HCT116 (cell line): ENCODE data around the gene SUFU. TPM values are rescaled to one million over a fixed set of nuclear protein-coding genes. Genes with fewer than 3 reads are reported as not detected.

Source experiments
- ATAC-seq: fragments of 200-7000 bp; cut with Tn5 transposase; 2 replicates; pipeline ENCODE4 v1.9.1; 2020; ENCODE audit warnings: mild to moderate bottlenecking, moderate library complexity
- BruUV-seq: library from RNA; stranded (reverse); fragments of 400-500 nt; replicated peaks from 2 replicates; lab custom pipeline; 2021; lab: Mats Ljungman, UMichigan
- CTCF ChIA-PET: fragments of 300-600 bp; sonication (Branson Sonifier 250); formaldehyde crosslinking; loops from one replicate; lab custom pipeline; 2021; ENCODE audit warnings: antibody characterized with exemption; lab: Charles Lee
- POLR2A ChIA-PET: fragments of 300-600, 350-600 bp; sonication (Branson Sonifier 250); formaldehyde crosslinking; loops from one replicate; lab custom pipeline; 2021; ENCODE audit warnings: antibody characterized with exemption; lab: Charles Lee
- RAD21 ChIA-PET, 2 experiments: fragments of 300-600 bp; sonication (Branson Sonifier 250); formaldehyde crosslinking; loops; one replicate each; lab custom pipeline; 2023; ENCODE audit warnings: low total read pairs in 2 of 2; ENCODE audit not compliant: uncharacterized antibody in 2 of 2, unreplicated experiment in 2 of 2, low non-redundant PET in 1 of 2; lab: Charles Lee
- DNase-seq: peaks from one replicate; pipeline ENCODE4 v3.0.0-alpha.2; 2010; ENCODE audit warnings: low read depth, low spot score
- H2AFZ ChIP-seq: fragments of 200-600 bp; shearing (Covaris generic), sonication (generic); 2 replicates; pipeline ENCODE4 v1.6.1; 2017; ENCODE audit warnings: low read depth, mixed run types, mixed read lengths, antibody characterized with exemption, low read length; ENCODE audit not compliant: poor library complexity, severe bottlenecking
- H3K27ac ChIP-seq: 2 replicates; pipeline ENCODE4 v1.5.1; 2012; ENCODE audit warnings: low read depth, low read length
- H3K27me3 ChIP-seq: fragments of 200-600 bp; sonication (generic); 2 replicates; pipeline ENCODE4 v1.6.1; 2016; ENCODE audit warnings: mixed run types, low read length, mixed read lengths; ENCODE audit not compliant: insufficient read depth
- H3K36me3 ChIP-seq, 2 experiments: fragments of 200-500 bp in 1 of 2; fragments of 200-600 bp in 1 of 2; sonication (Bioruptor generic) in 1 of 2; sonication (generic) in 1 of 2; 2 replicates each; pipeline versions ENCODE4 v1.5.1 to v1.6.1; 2014 to 2016; ENCODE audit warnings: low read length in 2 of 2, inconsistent platforms in 1 of 2, mixed read lengths in 1 of 2, mixed run types in 1 of 2; ENCODE audit not compliant: insufficient read depth in 2 of 2, control insufficient read depth in 1 of 2
- H3K4me1 ChIP-seq, 2 experiments: fragments of 200-600 bp in 1 of 2; sonication (generic) in 1 of 2; 2 replicates each; pipeline versions ENCODE4 v1.5.1 to v1.6.1; 2012 to 2017; ENCODE audit warnings: low read length in 2 of 2, inconsistent platforms in 1 of 2, mild to moderate bottlenecking in 1 of 2, mixed read lengths in 1 of 2, mixed run types in 1 of 2, moderate library complexity in 1 of 2; ENCODE audit not compliant: insufficient read depth in 2 of 2, control insufficient read depth in 1 of 2
- H3K4me2 ChIP-seq: fragments of 200-600 bp; sonication (generic); 2 replicates; pipeline ENCODE4 v1.6.1; 2017; ENCODE audit warnings: mixed run types, low read length, mixed read lengths
- H3K4me3 ChIP-seq, 2 experiments: fragments of 200-600 bp in 1 of 2; sonication (generic) in 1 of 2; replicated peaks in 1 of 2; 2 replicates each; pipeline ENCODE4 v1.5.1; 2011 to 2016; ENCODE audit warnings: low read length in 2 of 2, control low read depth in 1 of 2, low read depth in 1 of 2, mild to moderate bottlenecking in 1 of 2, mixed read lengths in 1 of 2, mixed run types in 1 of 2
- H3K79me2 ChIP-seq: fragments of 200-600 bp; sonication (generic); 2 replicates; pipeline ENCODE4 v1.6.1; 2017; ENCODE audit warnings: mild to moderate bottlenecking, mixed run types, low read length, moderate library complexity, mixed read lengths; ENCODE audit not compliant: insufficient read depth
- H3K9ac ChIP-seq: fragments of 200-600 bp; sonication (generic); 2 replicates; pipeline ENCODE4 v1.6.1; 2016; ENCODE audit warnings: low read length, mixed read lengths
- H3K9me2 ChIP-seq: fragments of 200-600 bp; sonication (generic), shearing (Covaris generic); 2 replicates; pipeline ENCODE4 v1.6.1; 2017; ENCODE audit warnings: mixed run types, mild to moderate bottlenecking, moderate library complexity; ENCODE audit not compliant: insufficient read depth
- H3K9me3 ChIP-seq, 2 experiments: fragments of 200-500 bp in 1 of 2; fragments of 200-600 bp in 1 of 2; sonication (Bioruptor generic) in 1 of 2; sonication (generic) in 1 of 2; 2 replicates each; pipeline ENCODE4 v1.6.1; 2014 to 2017; ENCODE audit warnings: low read length in 2 of 2, mixed read lengths in 2 of 2, inconsistent platforms in 1 of 2, low read depth in 1 of 2, mild to moderate bottlenecking in 1 of 2, mixed run types in 1 of 2, moderate library complexity in 1 of 2; ENCODE audit not compliant: control insufficient read depth in 1 of 2, insufficient read depth in 1 of 2
- H4K20me1 ChIP-seq: fragments of 200-600 bp; sonication (generic), shearing (Covaris generic); 2 replicates; pipeline ENCODE4 v1.6.1; 2017; ENCODE audit warnings: mixed run types, mild to moderate bottlenecking, moderate library complexity; ENCODE audit not compliant: insufficient read depth
- POLR2AphosphoS5 ChIP-seq: IDR thresholded peaks from 2 replicates; pipeline ENCODE4 v1.6.1; 2011; ENCODE audit warnings: mild to moderate bottlenecking, low read depth, low read length, moderate library complexity
- RAD21 ChIP-seq: IDR thresholded peaks from 2 replicates; pipeline ENCODE4 v1.6.1; 2012; ENCODE audit warnings: low read depth, mild to moderate bottlenecking
- SP1 ChIP-seq: IDR thresholded peaks from 2 replicates; pipeline ENCODE4 v1.6.1; 2012; ENCODE audit warnings: low read depth
- intact Hi-C: fragments of 100-400 bp; cut with micrococcal nuclease; formaldehyde crosslinking; loops from 2 replicates; pipeline ENCODE4 v1.10.0; 2022
- total RNA-seq: library from RNA; stranded (reverse); gene quantifications from one replicate; pipeline ENCODE4 v1.2.1, GENCODE V29; 2021; ENCODE audit not compliant: unreplicated experiment

The SUFU gene
- total RNA-seq, 1 experiment from 2014 or later: 18.8 TPM

DNA sequence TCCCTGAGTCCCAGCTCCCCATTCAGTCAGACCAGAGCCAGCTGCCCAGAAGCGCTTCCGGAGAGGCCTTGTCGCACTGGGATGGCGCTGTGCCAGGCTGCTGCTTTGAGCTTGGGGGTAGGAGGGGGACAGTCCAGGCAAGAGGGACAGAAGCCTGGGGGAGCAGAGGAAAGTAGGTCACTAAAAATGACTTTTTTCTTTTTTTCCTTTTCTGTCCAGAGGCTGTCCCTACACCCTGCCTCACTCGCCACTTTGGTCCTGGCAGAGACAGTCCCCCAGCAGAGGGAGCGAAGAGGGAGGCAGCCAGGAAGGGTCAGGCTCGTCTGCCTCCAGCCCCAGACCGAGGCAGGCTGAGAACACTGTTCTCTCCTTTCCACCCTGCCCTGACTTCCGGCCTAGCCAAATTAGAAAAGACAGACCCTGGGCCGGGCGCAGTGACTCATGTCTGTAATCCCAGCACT is 124.7 kb downstream of the SUFU start:
- Histone ChIP-seq H3K4me1 (peaks cover 50 to 74% of the 10 kb centered on the region in 2 experiments), H3K9me2 (no peaks in the 10 kb centered on the region), H3K79me2 (no peaks in the 10 kb centered on the region), H3K9ac (peak overlapping the region; percentile 58), H4K20me1 (no peaks in the 10 kb centered on the region), H3K27ac (peak overlapping the region; percentile 61), H3K4me3 (0 out of 4 replicates have a peak overlapping the region, but pooled peaks of 1 of the 2 experiments have one; percentile 21), H2AFZ (no peak overlapping the region), H3K27me3 (no peaks in the 10 kb centered on the region), H3K36me3 (no peaks in the 10 kb centered on the region), H3K9me3 (no peaks in the 10 kb centered on the region), H3K4me2 (peak overlapping the region; percentile 77)
- DNase-seq: no peak
- ChIA-PET POLR2A (interaction anchor here (0.8 to 2.3 kb wide), 2 partner anchors 13 to 18 kb away, joined by 3 to 10 read pairs; no protein-coding TSS in a partner anchor), RAD21 (no interaction called here), CTCF (interaction anchor here (0.6 to 1.8 kb wide), 5 partner anchors 9 to 44 kb away, joined by 3 to 7 read pairs (median 3); no protein-coding TSS in a partner anchor)
- TSS peak; percentile 49 for BruUV-seq
- peak; percentile 67 for ATAC-seq
- intact Hi-C loops: no loop called here
- TF ChIP-seq RAD21 (no peak), POLR2AphosphoS5 (peak; percentile 58)

DNA sequence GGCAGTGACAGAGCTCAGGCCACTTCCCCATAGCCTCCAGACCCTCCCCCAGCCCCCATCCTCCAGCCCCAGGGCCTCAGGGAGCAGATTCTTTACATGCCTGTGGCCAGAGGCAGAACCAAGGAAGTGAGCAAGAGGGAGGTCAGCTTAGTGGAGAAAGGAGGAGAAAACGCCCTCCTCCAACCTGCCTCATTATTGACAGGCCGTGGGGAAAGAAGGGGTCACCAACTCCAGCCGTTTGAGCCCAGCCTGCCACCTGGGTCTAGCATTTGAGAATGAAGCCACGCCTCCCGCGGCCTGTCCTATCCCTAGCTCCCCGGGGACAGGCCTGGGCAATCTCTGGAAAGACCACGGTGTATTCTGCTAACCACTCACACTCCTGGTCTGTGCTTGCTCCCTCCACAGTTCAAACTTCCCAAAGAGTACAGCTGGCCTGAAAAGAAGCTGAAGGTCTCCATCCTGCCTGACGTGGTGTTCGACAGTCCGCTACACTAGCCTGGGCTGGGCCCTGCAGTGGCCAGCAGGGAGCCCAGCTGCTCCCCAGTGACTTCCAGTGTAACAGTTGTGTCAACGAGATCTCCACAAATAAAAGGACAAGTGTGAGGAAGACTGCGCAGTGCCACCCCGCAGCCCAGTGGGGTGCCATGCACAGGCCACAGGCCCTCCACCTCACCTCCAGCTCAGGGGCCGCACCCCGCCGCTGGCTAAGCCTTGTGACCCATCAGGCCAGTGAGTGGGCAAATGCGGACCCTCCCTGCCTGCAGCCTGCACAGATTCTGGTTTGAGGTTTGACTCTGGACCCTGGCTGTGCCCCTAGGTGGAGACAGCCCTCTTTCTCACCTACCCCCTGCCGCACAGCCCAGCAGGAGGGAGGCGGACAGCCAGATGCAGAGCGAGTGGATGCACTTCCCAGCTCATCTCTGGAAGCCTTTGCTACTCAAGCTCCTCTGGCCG is 126.2 kb downstream of the SUFU start:
- peak; percentile 71 for ATAC-seq
- no peak overlapping the region for H2AFZ ChIP-seq
- intact Hi-C loops: no loop called here

More for the DNA sequence above, 126.2 kb downstream of the SUFU start:
- no peak for DNase-seq
- CTCF ChIA-PET: interaction anchor here (0.6 to 1.5 kb wide), 5 partner anchors 15 to 425 kb away, joined by 3 to 4 read pairs (median 4); no protein-coding TSS in a partner anchor
- RAD21 ChIA-PET: interaction anchor here in 1 of 2 experiments (1.2 kb wide), 1 partner anchor 16 kb away, joined by 3 read pairs; no protein-coding TSS in a partner anchor
- Histone ChIP-seq H3K36me3 (no peaks in the 10 kb centered on the region), H3K4me1 (peaks cover 61 to 89% of the 10 kb centered on the region in 2 experiments), H3K4me2 (peak overlapping the region; percentile 77), H3K79me2 (no peaks in the 10 kb centered on the region), H3K9ac (peak overlapping the region; percentile 58), H3K9me2 (no peaks in the 10 kb centered on the region), H3K27ac (peak overlapping the region; percentile 61)
- TF ChIP-seq POLR2AphosphoS5 (peak; percentile 30; the same call in 1 of the 2 replicates), SP1 (no peak)
- TF ChIP-seq, all 23 proteins: peak for 1
- TSS peak; percentile 24 for BruUV-seq
- POLR2A ChIA-PET: interaction anchor here (1.0 to 2.3 kb wide), 2 partner anchors 16 to 85 kb away, joined by 3 to 10 read pairs; partner anchors contain the start of genes ARL3 and SFXN2
- peak overlapping the region in 1 of 2 experiments; percentile 21; a peak in 2 of 4 replicates for H3K4me3 ChIP-seq
- H4K20me1 ChIP-seq: no peaks in the 10 kb centered on the region
- no peaks in the 10 kb centered on the region for H3K27me3 ChIP-seq
- no peaks in the 10 kb centered on the region for H3K9me3 ChIP-seq
